CD4-positive, alpha-beta T cell treated with Interferon gamma for 1 hour (primary cell): ENCODE results near the gene ZFHX2.
A peak's percentile ranks its signal among the peaks of the same experiment; 100 is the strongest.

Source experiments
- DNase-seq: peaks from one replicate; pipeline ENCODE4 v3.0.0-alpha.2; 2020

Gene ZFHX2

GRCh38 chr14:23559010-23559925 lies 7.7 kb upstream of the ZFHX2 start:
- peak; percentile 55 for DNase-seq

DNA sequence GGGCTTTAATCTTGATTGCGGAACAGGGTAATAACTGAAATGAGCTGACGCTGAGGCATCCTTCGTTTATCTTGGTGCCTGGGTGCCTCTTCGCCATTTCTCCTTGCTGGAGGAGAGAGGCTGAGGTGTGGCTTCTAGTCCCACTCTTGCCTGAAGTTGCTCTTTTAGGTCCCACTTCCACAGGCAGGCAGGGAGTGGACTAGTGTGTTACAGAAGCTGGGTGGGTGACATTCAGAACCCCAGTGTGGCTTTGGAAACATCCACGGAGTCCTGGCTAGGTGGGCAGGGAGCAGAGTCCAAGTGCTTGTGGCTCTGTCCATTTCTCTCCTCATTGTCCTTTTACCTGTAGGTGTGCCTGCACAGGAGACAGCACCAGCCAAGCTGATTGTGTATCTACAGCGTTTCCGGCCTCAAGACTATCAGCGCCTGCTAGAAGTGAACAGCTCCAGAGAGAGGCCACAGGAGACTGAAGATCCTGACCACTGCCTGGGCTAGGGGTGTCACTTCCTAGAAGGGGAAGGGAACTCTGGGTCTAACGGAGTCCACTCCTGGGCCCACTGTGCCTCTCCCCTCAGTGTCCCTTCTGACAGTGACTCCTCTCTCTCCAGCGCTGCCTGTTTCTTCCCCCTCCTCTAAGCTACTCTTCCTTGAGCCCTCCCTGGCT lies 6.9 kb upstream of the ZFHX2 start:
- no peak for DNase-seq

- DNase-seq: no peak
These were observed 6.4 kb upstream of the ZFHX2 start for GRCh38 chr14:23557946-23558345.

DNA sequence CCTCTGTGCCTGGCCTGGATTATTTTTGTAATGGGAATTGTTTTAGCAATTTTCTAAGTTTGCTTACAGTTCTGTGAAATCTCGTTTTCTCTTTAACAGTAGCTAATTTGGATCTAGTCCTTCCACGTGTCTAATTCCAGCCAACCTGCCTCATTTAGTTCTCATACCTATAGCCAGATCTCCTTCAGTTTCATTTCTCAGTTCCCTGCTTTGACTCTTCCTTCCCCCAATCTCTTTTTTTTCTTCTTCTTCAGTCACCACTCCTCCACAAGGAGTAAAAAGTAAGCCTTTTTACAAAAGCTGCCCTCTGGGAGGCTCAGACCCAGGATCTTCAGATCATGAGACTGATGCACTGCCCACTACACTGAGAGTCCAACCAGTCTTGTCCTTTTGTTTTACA lies 6.0 kb upstream of the ZFHX2 start:
- DNase-seq: no peak

GRCh38 chr14:23556700-23557440 lies 5.3 kb upstream of the ZFHX2 start:
- DNase-seq: no peak

DNA sequence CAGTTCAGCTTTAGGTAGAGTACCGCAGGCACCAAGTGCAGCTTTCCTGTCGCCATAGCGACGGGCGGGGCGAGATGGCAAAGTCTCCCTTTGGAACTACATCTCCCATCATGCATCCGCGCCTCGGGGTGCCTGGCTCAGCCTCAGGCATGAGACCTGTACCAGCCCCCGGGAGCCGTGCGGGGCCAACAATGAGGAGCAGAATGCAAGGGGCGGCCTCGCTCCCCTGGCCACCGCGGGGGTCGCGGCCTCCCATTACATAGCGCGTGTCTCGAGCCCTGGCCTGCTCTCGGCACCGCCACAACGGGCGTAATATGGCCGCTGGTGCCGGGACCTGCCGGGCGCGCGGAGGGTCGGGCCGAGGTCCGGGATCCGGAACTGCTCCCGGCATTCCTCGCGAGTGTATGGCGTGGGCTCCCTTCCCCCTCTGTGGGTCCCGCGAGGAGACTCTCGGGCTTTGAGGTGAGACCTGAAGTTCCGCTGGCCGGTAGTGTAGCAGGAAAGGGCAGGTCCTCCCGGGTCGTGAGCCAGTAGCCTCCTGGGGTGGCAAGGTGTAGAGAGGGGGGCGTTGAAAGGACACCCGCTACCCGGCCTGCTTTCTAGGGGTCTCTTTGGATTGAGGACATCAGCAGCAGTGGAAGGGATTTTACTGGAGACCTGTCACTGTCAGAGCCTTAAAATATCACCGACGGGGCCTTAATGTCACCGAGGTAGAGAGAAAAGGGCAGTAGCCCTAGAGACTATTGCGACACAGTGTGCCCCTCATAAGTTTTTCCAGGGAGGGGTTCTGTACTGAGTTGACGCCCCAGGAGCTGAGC lies 4.5 kb upstream of the ZFHX2 start, which contains the start of gene THTPA:
TSS of gene THTPA (plus strand) at position 390 of the 818 bp plus-strand sequence. CDS start 487 bp downstream, outside the sequence.
- DNase-seq: peak; percentile 92

DNA sequence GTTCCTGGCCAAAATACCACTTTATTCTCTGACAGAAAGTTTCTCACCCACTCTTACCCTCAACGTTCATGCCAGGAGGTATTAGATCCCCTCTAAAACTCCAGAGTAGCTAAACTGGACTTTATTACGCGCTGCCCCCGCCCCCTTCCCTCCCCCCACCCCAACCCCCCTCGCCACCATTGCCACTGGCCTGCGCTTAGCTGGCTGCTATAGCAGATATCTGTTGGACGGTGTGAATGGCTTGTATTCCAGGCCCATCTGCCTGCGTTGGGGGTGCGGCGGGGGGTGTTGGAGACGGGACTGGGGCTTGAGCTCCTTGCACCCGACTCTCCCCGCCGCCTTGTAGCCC lies 3.9 kb upstream of the ZFHX2 start:
- no peak for DNase-seq

DNA sequence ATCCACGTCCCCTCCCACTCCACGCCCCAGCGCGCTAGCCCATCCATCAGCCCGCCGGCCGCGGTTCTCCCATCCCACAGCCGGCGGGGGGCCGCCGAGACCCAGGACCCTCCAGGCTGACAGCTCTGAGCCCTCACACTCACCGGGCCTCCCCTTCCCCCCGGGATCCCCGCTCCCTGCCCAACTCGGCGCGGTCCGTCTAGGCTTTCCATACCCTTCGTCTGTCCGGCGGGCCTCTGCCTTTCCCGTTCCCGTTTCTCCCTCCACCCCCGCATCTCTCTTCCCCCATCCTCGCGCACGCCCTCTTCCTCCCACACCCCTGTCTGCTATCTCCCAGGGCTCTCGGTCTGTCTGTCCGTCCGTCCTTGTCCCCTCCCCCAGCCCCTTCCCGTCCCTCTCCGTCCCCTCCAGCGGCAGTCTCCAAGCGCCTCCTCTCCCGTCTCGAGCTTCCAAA lies 726 bp downstream of the ZFHX2 start:
- no peak for DNase-seq

DNA sequence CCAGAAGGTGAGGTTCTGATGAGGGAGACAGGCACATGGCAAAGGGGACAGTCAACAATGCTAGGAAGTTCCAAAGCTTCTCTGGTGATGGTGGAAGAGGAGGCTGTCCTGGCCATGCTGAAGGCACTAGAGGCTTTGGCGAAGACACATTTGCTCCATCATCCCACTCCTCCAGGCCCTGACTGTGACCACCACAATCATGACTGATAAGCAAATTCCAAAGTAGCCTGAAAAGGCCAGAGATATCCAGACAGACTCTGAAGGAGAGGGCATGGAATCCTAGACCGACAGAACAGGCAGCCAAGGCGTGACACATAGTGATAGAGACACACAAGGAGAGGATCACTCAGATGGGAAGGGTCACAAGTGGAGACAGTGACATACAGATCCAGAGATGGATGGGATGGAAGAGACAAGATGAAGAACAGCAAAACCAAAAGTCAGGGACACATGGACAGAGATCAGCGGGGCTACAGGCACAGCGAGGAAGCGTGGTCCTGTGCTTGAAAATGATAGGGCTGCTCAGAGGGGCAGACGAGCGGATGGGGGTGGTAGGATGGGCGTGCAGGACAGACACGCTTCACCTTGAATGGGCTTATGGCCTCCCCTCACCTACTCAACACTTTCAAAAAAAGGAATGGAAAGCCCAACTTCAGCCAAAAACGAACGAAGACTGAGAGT lies 1.3 kb downstream of the ZFHX2 start:
- DNase-seq: no peak

GRCh38 chr14:23548351-23549318 lies 2.9 kb downstream of the ZFHX2 start:
- DNase-seq: no peak

GRCh38 chr14:23547924-23548323 lies 3.6 kb downstream of the ZFHX2 start:
- no peak for DNase-seq

DNA sequence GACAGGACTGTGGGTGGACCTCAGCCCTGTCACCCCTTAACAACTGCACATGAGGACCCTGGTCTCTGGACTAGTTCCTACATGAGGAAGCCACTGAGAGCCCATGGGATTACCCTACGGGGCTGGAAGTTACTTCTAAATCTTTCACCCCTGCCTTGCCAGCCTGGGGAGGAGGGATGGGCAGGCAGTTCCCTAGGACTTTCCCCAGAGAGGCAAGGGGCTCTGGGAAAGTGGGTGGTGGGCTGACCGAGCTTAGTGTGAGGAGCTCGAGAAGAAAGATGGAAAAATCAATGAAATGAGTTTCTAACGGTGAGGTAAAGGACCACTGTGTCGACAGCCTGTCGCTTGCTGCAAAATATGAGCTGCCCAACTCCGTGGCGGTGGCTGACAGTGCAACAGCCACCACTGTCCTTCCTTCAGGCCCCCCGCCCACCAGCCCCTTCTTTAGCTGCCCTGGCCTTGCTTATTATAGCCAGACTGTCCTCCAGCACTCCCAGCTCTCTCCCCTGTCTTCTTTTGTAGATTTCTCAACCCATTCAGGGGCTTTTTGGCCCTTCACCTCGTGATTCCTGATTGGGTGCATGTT lies 5.0 kb downstream of the ZFHX2 start:
- no peak for DNase-seq

DNA sequence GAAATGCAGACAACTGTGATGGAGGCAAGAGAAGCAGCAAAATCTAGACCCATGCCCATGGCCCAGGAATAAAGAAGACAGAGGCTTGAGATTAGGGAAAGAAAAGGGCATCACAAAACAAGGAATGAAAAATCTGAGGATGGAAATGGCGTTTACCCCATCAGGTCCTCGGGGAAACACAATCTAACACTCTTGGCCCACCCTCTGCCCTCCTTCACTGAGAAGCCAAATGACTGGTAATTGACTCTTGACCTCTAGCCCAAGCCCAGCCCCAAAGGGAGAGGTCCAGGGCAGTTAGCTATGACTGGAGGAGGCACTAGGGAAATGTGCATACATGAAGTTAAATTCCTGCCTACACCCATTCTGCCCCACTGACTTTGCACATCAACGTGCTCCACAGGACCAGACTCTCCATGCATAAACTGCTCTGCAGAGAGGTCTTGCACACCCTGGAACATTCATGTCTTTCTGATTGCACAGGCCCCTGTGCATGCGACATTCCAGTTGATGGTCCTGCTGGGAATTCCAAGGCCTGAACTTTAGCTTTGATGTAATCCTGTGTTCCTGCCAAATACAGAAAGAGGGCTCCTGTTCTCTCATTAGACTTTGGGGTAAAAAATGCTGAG lies 5.7 kb downstream of the ZFHX2 start:
- DNase-seq: no peak

GRCh38 chr14:23544511-23545447 lies 6.8 kb downstream of the ZFHX2 start:
- DNase-seq: no peak

DNA sequence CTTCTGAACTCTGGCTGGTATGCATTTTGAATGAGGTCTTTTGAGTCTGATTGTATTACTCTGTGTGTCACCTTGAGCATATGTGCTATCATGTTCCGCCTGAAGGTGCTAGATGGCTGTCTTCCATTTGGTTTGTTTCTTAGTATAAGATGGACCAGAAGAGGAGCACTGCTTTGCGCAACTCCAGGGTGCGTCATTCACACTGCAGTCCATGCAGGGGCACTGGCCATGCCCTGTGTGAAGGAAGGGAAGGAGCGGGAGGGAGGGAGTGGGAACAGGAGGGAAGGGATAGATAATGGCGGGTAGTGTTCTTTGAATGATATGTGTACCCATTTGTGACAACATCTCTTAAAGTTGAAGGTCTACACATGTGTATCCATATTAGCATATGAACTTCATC lies 8.2 kb downstream of the ZFHX2 start:
- DNase-seq: no peak

GRCh38 chr14:23542261-23542660 lies 9.3 kb downstream of the ZFHX2 start:
- no peak for DNase-seq

- no peak for DNase-seq
These were observed 11.5 kb downstream of the ZFHX2 start for GRCh38 chr14:23540141-23540469.

DNA sequence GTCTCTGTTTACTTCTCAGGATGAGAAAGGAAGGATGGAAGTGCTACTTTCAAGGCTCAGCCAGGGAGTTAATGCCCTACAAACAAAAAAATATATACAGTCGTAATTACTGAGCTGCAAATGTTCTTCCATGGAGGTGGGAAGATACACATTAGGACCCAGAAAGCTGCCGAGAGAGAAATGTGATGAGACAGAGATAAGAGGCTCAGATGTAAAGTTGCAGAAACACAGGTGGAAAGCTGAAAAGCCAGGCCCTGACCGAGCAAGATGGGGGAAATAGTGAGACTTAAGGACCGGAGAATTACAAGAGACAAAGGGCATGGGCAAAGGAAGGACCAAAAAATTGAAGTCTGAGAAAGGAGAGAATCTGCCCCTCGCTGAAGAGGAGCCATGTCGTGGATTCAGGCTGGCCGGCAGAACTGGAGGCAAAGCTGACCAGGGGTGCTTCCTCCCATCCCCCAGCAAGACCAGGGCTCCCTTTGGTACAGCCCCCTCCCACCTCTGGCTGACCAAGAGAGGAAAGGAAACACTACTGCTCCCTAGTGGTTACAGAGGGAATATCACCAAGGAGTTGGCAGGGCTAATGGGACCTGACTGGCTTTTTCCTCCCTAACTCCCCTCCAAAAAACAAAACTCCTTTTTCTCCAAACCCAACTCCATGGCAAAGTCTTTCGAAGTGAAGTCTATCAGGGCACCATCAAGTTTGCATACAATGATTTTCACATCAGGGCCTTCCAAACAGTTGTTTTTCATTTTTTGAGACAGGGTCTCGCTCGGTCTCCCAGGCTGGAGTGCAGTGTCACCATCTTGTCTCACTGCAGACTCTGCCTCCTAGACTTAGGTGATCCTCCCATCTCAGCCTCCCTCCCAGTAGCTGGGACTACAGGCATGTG lies 12.1 kb downstream of the ZFHX2 start:
- DNase-seq: no peak
